ENCODE data around the gene CUL4A.
"Not testable (repeated sequence)": the region's sequence is repeated elsewhere in the genome, so short reads cannot be mapped to it uniquely, and the experiment has no call there.

CUL4A gene

GRCh38 chr13:113243847-113244246, 34.4 kb downstream of the CUL4A start:
- DNase-seq, result no peak

- DNase-seq, result no peak
Measured at GRCh38 chr13:113245849-113246796, 36.7 kb downstream of the CUL4A start.

- no peak for DNase-seq
Measured at GRCh38 chr13:113252516-113253095, 43.2 kb downstream of the CUL4A start.

- DNase-seq, result not testable (repeated sequence)
Measured at GRCh38 chr13:113257908-113258307, 48.5 kb downstream of the CUL4A start.

- DNase-seq, result no peak
Measured at GRCh38 chr13:113258321-113259054, 49.1 kb downstream of the CUL4A start.

GRCh38 chr13:113260996-113261395, 51.6 kb downstream of the CUL4A start:
- DNase-seq, result no peak

GRCh38 chr13:113263016-113263415, 53.6 kb downstream of the CUL4A start:
- DNase-seq, result not testable (repeated sequence)

GRCh38 chr13:113267642-113268405, 58.4 kb downstream of the CUL4A start:
- DNase-seq, result no peak

- DNase-seq, result no peak
Measured at GRCh38 chr13:113272031-113272430, 62.6 kb downstream of the CUL4A start.

- DNase-seq, result no peak
Measured at GRCh38 chr13:113272701-113273181, 63.3 kb downstream of the CUL4A start.

GRCh38 chr13:113273321-113273720, 63.9 kb downstream of the CUL4A start:
- no peak for DNase-seq

- DNase-seq, result no peak
Measured at GRCh38 chr13:113273851-113274590, 64.6 kb downstream of the CUL4A start.

- DNase-seq, result no peak
Measured at GRCh38 chr13:113274721-113275120, 65.3 kb downstream of the CUL4A start.

- DNase-seq, result no peak
Measured at GRCh38 chr13:113275387-113275786, 66.0 kb downstream of the CUL4A start.

- DNase-seq, result no peak
Measured at GRCh38 chr13:113280126-113280525, 70.7 kb downstream of the CUL4A start.

- no peak for DNase-seq
Measured at GRCh38 chr13:113283904-113284303, 74.5 kb downstream of the CUL4A start.

GRCh38 chr13:113288880-113289279, 79.5 kb downstream of the CUL4A start:
- no peak for DNase-seq

GRCh38 chr13:113291129-113291528, 81.7 kb downstream of the CUL4A start:
- no peak for DNase-seq

GRCh38 chr13:113292021-113292862, 82.8 kb downstream of the CUL4A start:
- no peak for DNase-seq

- no peak for DNase-seq
Measured at GRCh38 chr13:113293686-113294085, 84.3 kb downstream of the CUL4A start.

- DNase-seq, result no peak
Measured at GRCh38 chr13:113295776-113296175, 86.4 kb downstream of the CUL4A start.

Data from activated T-cell treated with anti-CD3 and anti-CD28 coated beads for 4 hours (primary cell).